ENCODE results near the gene HIVEP3.

DNA sequence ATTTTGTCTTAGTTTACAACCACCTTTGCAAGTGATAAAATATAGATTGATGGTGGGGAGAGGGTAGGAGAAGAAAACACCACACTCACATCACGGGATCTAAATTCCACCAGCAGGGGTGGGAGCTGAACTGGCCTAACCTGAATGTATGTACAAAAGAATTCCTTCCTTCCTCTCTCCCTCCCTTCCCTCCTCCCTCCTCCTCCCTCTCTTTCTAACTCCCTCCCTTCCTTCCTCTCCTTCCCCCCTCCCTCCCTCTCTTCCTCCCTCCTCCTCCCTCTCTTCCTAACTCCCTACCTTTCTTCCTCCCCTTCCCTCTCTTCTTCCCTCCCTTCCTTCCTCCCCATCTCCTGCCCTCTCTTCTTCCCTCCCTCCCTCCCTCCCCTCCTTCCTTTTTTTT is 40.2 kb downstream of the HIVEP3 start:
- TF ChIP-seq EZH2 (IDR thresholded peaks at IDR 0.05; ENCODE audit: borderline replicate concordance, low read length) = no peak
- TF ChIP-seq, protein P1, sequence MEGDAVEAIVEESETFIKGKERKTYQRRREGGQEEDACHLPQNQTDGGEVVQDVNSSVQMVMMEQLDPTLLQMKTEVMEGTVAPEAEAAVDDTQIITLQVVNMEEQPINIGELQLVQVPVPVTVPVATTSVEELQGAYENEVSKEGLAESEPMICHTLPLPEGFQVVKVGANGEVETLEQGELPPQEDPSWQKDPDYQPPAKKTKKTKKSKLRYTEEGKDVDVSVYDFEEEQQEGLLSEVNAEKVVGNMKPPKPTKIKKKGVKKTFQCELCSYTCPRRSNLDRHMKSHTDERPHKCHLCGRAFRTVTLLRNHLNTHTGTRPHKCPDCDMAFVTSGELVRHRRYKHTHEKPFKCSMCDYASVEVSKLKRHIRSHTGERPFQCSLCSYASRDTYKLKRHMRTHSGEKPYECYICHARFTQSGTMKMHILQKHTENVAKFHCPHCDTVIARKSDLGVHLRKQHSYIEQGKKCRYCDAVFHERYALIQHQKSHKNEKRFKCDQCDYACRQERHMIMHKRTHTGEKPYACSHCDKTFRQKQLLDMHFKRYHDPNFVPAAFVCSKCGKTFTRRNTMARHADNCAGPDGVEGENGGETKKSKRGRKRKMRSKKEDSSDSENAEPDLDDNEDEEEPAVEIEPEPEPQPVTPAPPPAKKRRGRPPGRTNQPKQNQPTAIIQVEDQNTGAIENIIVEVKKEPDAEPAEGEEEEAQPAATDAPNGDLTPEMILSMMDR (IDR thresholded peaks at IDR 0.05; ENCODE audit: low read length) = no peak

Measured in OCI-LY1 (cell line).